DOHH2 (cell line): ENCODE results near the gene MAGI1.

Experiments used
- EZH2phosphoT487 ChIP-seq: fragments of 200-600 bp; sonication (generic); IDR thresholded peaks from 2 replicates; pipeline ENCODE4 v1.6.1; 2017; ENCODE audit warnings: borderline replicate concordance, mild to moderate bottlenecking, antibody characterized with exemption, low read length, moderate library complexity, mixed read lengths
- TF ChIP-seq, protein P1 (sequence below): fragments of 200-600 bp; sonication (generic); IDR thresholded peaks from one replicate; pipeline ENCODE4 v1.5.1; 2014; ENCODE audit warnings: antibody characterized with exemption, mild to moderate bottlenecking, low read depth, low read length; ENCODE audit not compliant: poor library complexity, severe bottlenecking

DNA sequence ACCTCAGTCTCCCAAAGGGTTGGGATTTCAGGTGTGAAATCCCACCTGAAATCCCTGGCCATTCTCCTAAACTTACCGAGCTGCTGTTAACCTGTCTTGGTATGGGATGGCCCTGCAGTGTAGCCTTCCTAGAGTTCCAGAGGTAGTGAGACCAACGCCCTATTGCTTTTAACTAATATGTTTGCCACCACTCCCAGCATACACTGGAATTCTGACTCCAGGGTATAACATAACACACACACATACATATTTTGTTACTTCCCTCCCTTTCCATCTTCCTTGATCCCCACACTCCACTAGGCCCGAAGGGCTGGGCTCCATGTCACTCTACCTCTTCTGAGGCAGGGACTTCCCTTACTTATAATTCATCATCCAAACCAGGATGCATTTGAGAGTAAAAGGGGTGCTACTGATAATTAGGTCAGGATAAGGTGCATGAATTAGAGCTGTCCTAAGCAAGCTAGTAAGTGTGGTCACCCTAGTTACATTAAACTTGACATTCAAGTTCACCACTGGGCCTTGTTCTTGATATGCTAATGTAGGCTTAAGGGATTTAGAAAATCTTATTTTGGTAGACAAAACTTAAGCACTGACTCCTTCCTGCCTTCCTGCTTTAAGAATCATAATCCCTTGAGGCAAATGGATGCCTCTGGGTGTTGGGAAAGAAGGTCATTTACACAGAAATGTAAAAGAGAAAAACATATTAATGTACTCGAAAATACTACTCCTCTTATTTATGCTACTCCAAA, 317.6 kb downstream of the MAGI1 start:
- TF ChIP-seq, protein P1, sequence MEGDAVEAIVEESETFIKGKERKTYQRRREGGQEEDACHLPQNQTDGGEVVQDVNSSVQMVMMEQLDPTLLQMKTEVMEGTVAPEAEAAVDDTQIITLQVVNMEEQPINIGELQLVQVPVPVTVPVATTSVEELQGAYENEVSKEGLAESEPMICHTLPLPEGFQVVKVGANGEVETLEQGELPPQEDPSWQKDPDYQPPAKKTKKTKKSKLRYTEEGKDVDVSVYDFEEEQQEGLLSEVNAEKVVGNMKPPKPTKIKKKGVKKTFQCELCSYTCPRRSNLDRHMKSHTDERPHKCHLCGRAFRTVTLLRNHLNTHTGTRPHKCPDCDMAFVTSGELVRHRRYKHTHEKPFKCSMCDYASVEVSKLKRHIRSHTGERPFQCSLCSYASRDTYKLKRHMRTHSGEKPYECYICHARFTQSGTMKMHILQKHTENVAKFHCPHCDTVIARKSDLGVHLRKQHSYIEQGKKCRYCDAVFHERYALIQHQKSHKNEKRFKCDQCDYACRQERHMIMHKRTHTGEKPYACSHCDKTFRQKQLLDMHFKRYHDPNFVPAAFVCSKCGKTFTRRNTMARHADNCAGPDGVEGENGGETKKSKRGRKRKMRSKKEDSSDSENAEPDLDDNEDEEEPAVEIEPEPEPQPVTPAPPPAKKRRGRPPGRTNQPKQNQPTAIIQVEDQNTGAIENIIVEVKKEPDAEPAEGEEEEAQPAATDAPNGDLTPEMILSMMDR = no peak
- TF ChIP-seq EZH2phosphoT487 = no peak
